Osteoblast (primary cell): ENCODE results near the gene TIGD1. TPM values are rescaled to one million over a fixed set of nuclear protein-coding genes. Genes with fewer than 3 reads are reported as not detected.
A peak's percentile ranks its signal among the peaks of the same experiment; 100 is the strongest.

Experiments
- DNase-seq: peaks from one replicate; pipeline ENCODE4 v3.0.0; 2011; ENCODE audit warnings: low spot score, mixed read lengths; ENCODE audit not compliant: insufficient read length; ENCODE audit errors: missing footprints
- H2AFZ ChIP-seq: 2 replicates; pipeline ENCODE4 v1.6.0; 2011; ENCODE audit warnings: mild to moderate bottlenecking, low read length
- H3K27ac ChIP-seq: 2 replicates; pipeline ENCODE4 v1.5.1; 2011; ENCODE audit warnings: mild to moderate bottlenecking, low read depth, low read length, moderate library complexity
- H3K27me3 ChIP-seq: 2 replicates; pipeline ENCODE4 v1.6.0; 2012; ENCODE audit warnings: mild to moderate bottlenecking, control low read depth, inconsistent platforms, low read length, moderate library complexity; ENCODE audit not compliant: insufficient read depth
- H3K36me3 ChIP-seq: 2 replicates; pipeline ENCODE4 v1.5.1; 2011; ENCODE audit warnings: mild to moderate bottlenecking, low read length, control low read depth, moderate library complexity; ENCODE audit not compliant: insufficient read depth
- H3K4me1 ChIP-seq: 2 replicates; pipeline ENCODE4 v1.5.1; 2011; ENCODE audit warnings: mild to moderate bottlenecking, low read length, control low read depth, moderate library complexity; ENCODE audit not compliant: insufficient read depth
- H3K4me2 ChIP-seq: 2 replicates; pipeline ENCODE4 v1.6.0; 2011; ENCODE audit warnings: mild to moderate bottlenecking, low read length; ENCODE audit not compliant: insufficient read depth
- H3K4me3 ChIP-seq: fragments of 200-600 bp; sonication (generic); 3 replicates; pipeline ENCODE4 v1.5.1; 2012; ENCODE audit warnings: mild to moderate bottlenecking, low read length, inconsistent platforms; ENCODE audit not compliant: insufficient read depth
- H3K79me2 ChIP-seq: 2 replicates; pipeline ENCODE4 v1.6.0; 2012; ENCODE audit warnings: mild to moderate bottlenecking, low read length, control low read depth, inconsistent platforms; ENCODE audit not compliant: insufficient read depth
- H3K9me3 ChIP-seq: 2 replicates; pipeline ENCODE4 v1.5.1; 2011; ENCODE audit warnings: low read depth, low read length, control low read depth
- H4K20me1 ChIP-seq: 2 replicates; pipeline ENCODE4 v1.6.0; 2012; ENCODE audit warnings: mild to moderate bottlenecking, low read length, control low read depth; ENCODE audit not compliant: insufficient read depth
- CTCF ChIP-seq: IDR thresholded peaks from 2 replicates; pipeline ENCODE4 v1.5.1; 2011; ENCODE audit warnings: mild to moderate bottlenecking, low read depth, low read length, moderate library complexity; ENCODE audit errors: extremely low read depth
- total RNA-seq: library from RNA; depleted of rRNA; stranded (reverse); fragments of >200 nt; gene quantifications from 2 replicates; pipeline ENCODE4 v1.2.3, GENCODE V29; 2012

The TIGD1 gene
- total RNA-seq, 1 donor, result 5.8 TPM

GRCh38 chr2:232505856-232506255 lies 44.5 kb downstream of the TIGD1 start:
- Histone ChIP-seq H3K4me2 (no peak overlapping the region), H3K27ac (no peak overlapping the region), H3K4me3 (no peak overlapping the region), H3K9me3 (no peaks in the 10 kb centered on the region), H3K27me3 (peaks cover 32% of the 10 kb centered on the region), H4K20me1 (no peaks in the 10 kb centered on the region), H3K4me1 (no peaks in the 10 kb centered on the region), H3K79me2 (no peaks in the 10 kb centered on the region), H2AFZ (no peak overlapping the region), H3K36me3 (no peaks in the 10 kb centered on the region)
- TF ChIP-seq CTCF, result no peak
- no peak for DNase-seq

- Histone ChIP-seq H3K9me3 (no peaks in the 10 kb centered on the region), H4K20me1 (no peaks in the 10 kb centered on the region), H3K36me3 (no peaks in the 10 kb centered on the region), H3K4me2 (no peak overlapping the region), H2AFZ (no peak overlapping the region), H3K27ac (no peak overlapping the region), H3K4me3 (no peak overlapping the region), H3K4me1 (no peaks in the 10 kb centered on the region), H3K79me2 (no peaks in the 10 kb centered on the region), H3K27me3 (peaks cover 32% of the 10 kb centered on the region)
- no peak for DNase-seq
- TF ChIP-seq CTCF, result no peak
Measured at GRCh38 chr2:232504438-232504837, 45.9 kb downstream of the TIGD1 start.

GRCh38 chr2:232503809-232504323 lies 46.5 kb downstream of the TIGD1 start:
- Histone ChIP-seq H2AFZ (no peak overlapping the region), H3K4me2 (no peak overlapping the region), H3K79me2 (no peaks in the 10 kb centered on the region), H4K20me1 (no peaks in the 10 kb centered on the region), H3K9me3 (no peaks in the 10 kb centered on the region), H3K27ac (no peak overlapping the region), H3K4me1 (no peaks in the 10 kb centered on the region), H3K36me3 (no peaks in the 10 kb centered on the region), H3K4me3 (no peak overlapping the region), H3K27me3 (peaks cover 32% of the 10 kb centered on the region)
- no peak for TF ChIP-seq CTCF
- no peak for DNase-seq

GRCh38 chr2:232502911-232503808 lies 47.2 kb downstream of the TIGD1 start:
- H3K36me3 ChIP-seq, result no peaks in the 10 kb centered on the region
- peak overlapping the region; percentile 10 for H3K4me3 ChIP-seq
- no peak for DNase-seq
- no peak overlapping the region for H3K4me2 ChIP-seq
- no peak overlapping the region for H3K27ac ChIP-seq
- peaks cover 32% of the 10 kb centered on the region for H3K27me3 ChIP-seq
- H3K9me3 ChIP-seq, result no peaks in the 10 kb centered on the region
- H3K79me2 ChIP-seq, result no peaks in the 10 kb centered on the region
- no peak overlapping the region for H2AFZ ChIP-seq
- no peak for TF ChIP-seq CTCF
- no peaks in the 10 kb centered on the region for H3K4me1 ChIP-seq
- H4K20me1 ChIP-seq, result no peaks in the 10 kb centered on the region
